ENCODE results near the gene EHBP1.

GRCh38 chr2:63054841-63055225, 349.3 kb downstream of the EHBP1 start:
- TF ChIP-seq, protein P1, sequence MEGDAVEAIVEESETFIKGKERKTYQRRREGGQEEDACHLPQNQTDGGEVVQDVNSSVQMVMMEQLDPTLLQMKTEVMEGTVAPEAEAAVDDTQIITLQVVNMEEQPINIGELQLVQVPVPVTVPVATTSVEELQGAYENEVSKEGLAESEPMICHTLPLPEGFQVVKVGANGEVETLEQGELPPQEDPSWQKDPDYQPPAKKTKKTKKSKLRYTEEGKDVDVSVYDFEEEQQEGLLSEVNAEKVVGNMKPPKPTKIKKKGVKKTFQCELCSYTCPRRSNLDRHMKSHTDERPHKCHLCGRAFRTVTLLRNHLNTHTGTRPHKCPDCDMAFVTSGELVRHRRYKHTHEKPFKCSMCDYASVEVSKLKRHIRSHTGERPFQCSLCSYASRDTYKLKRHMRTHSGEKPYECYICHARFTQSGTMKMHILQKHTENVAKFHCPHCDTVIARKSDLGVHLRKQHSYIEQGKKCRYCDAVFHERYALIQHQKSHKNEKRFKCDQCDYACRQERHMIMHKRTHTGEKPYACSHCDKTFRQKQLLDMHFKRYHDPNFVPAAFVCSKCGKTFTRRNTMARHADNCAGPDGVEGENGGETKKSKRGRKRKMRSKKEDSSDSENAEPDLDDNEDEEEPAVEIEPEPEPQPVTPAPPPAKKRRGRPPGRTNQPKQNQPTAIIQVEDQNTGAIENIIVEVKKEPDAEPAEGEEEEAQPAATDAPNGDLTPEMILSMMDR (IDR thresholded peaks at IDR 0.05; ENCODE audit: low read depth, low read length) = no peak
- no peak for TF ChIP-seq POLR2A (IDR thresholded peaks at IDR 0.05; ENCODE audit: extremely low read depth, insufficient read length)
- TF ChIP-seq, protein P2, sequence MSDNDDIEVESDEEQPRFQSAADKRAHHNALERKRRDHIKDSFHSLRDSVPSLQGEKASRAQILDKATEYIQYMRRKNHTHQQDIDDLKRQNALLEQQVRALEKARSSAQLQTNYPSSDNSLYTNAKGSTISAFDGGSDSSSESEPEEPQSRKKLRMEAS (IDR thresholded peaks at IDR 0.05; ENCODE audit: low read depth, low read length) = no peak
